ENCODE results near the gene LRRN2.

DNA sequence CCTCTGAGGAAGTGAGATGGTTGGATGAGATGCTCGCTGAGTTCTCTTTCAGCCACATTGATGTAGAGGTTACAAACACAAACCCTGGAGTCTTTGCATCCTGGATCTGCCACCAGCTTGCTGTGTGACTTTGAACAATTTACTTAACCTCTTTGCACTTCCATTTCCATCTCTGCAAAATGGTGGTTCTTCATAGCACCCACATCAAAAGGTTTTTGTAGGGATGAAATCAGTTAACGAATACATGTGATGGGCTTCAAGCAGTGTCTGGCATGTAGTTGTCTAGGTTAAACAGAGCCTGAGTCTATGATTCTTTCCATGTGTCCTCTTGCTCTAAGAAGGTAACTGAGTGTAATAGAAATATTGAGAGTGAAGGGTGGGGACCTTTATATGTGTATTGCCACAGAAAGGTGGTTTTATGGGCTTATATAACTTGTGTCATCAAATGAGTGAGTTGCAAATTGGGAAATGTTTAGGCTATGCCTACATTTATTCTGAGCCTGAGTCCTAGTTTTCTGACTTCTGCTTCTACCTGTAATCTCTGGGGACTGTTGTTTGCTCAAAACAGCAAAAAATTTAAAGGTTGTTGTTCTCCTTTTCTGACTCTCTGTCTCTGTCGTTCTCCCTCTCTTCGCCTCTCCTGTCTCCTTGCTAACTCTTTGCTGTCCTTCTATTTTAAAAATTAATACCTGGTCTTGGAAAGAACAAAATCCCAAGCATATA, 27.3 kb upstream of the LRRN2 start:
- TF ChIP-seq, protein P1, sequence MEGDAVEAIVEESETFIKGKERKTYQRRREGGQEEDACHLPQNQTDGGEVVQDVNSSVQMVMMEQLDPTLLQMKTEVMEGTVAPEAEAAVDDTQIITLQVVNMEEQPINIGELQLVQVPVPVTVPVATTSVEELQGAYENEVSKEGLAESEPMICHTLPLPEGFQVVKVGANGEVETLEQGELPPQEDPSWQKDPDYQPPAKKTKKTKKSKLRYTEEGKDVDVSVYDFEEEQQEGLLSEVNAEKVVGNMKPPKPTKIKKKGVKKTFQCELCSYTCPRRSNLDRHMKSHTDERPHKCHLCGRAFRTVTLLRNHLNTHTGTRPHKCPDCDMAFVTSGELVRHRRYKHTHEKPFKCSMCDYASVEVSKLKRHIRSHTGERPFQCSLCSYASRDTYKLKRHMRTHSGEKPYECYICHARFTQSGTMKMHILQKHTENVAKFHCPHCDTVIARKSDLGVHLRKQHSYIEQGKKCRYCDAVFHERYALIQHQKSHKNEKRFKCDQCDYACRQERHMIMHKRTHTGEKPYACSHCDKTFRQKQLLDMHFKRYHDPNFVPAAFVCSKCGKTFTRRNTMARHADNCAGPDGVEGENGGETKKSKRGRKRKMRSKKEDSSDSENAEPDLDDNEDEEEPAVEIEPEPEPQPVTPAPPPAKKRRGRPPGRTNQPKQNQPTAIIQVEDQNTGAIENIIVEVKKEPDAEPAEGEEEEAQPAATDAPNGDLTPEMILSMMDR (IDR thresholded peaks at IDR 0.05): no peak
- no peak for TF ChIP-seq EP300 (IDR thresholded peaks at IDR 0.05)
